Subcutaneous adipose tissue (tissue), 4 donors: ENCODE data around the gene ARMC2. TPM values are rescaled to one million over a fixed set of nuclear protein-coding genes. Genes with fewer than 3 reads are reported as not detected.

Experiments
- total RNA-seq, 4 donors: library from RNA; depleted of rRNA; stranded (reverse); fragments of >200 nt; gene quantifications; one replicate each; pipeline ENCODE4 v1.1.0, GENCODE V29; 2016
- TF ChIP-seq, protein P1 (sequence below): fragments of 450-650 bp; IDR thresholded peaks from one replicate; pipeline ENCODE4 v1.5.1; 2016; ENCODE audit warnings: low read depth, mild to moderate bottlenecking, control low read depth, antibody characterized with exemption, moderate library complexity

The ARMC2 gene
- total RNA-seq, 4 donors from 2014 or later: 3.6 to 6.5 (median 5.2) TPM

DNA sequence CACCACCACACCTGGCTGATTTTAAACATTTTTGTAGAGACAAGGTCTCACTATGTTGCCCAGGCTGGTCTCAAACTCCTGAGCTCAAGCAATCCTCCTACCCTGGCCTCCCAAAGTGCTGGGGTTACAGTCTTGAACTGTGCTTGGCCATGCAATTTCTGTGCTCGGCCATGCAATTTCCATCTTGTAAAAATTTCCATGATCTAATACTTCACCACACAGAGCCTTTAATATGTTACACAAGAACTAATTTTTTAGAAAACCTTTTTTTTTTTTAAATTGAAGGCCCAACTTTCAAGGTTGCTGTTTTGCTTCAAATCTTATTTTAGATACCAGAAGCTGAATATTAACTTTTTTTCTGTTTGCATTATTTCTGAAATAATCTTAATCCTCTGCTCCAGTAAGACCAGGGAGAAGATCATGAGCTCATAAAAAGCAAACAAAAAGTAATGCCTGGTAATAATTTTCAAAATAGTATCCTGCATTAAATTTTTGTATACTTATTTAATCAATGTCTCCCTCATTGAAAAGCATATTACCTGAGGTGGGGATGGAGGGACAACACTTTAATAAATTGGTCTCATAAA is 38.1 kb upstream of the ARMC2 start:
- TF ChIP-seq, protein P1, sequence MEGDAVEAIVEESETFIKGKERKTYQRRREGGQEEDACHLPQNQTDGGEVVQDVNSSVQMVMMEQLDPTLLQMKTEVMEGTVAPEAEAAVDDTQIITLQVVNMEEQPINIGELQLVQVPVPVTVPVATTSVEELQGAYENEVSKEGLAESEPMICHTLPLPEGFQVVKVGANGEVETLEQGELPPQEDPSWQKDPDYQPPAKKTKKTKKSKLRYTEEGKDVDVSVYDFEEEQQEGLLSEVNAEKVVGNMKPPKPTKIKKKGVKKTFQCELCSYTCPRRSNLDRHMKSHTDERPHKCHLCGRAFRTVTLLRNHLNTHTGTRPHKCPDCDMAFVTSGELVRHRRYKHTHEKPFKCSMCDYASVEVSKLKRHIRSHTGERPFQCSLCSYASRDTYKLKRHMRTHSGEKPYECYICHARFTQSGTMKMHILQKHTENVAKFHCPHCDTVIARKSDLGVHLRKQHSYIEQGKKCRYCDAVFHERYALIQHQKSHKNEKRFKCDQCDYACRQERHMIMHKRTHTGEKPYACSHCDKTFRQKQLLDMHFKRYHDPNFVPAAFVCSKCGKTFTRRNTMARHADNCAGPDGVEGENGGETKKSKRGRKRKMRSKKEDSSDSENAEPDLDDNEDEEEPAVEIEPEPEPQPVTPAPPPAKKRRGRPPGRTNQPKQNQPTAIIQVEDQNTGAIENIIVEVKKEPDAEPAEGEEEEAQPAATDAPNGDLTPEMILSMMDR: no peak

DNA sequence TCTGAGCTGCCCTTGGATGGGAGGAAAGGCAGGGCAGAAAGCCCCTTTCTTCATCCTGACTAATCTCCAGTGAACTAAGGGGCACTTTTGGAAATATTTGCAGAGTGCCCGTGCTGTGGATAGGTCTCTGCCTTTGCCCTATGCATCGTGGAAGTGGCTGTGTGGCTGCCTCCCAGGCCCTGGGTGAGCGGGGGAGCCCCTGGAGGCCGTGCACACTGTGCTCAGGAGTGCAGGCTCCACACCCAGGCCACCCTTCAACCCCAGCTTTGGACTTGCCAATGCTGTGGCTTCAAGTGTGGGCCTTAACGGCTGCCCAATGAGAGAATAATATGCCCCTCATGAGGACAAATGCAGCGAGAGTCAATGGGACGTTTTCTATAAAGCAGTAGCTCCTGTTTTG is 36.7 kb upstream of the ARMC2 start:
- TF ChIP-seq, protein P1: no peak

DNA sequence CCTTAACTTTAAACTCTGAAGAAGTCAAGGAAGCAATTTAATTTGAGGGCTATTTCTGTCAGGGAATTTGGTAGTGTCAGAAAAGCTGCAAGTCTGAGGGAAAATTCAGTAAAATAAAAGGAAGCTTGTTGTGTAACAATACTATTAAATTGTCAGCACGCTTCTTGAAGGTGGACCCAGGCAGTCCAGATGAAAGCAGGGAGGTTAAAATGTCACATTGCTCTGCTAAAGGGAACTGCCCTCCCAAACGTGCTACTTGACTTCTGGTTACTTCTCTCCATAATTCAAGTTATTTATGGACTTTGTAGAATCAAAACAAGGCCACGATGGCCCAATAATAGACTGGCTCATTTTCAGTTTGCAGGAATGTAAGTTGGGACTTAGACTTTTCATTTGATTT is 28.2 kb upstream of the ARMC2 start:
- TF ChIP-seq, protein P1: no peak

DNA sequence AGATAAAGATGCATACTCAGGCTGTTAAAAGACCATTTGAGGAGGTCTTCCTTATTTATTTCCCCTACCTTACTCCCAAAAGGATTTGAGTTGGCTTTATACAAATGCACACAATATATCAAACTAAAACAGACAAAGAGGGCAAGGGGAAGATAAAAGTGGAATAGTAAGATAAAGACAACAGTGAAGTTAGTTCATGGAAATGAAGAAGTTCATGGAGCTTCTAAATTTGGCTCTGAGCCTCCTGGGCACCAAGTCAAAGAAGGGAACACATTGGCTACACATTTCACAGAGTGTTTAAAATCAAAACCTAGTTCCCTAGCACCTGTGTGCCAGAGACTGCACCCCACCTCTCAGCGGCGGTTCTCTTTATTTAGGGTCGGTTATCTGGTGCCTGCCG is 25.8 kb upstream of the ARMC2 start:
- TF ChIP-seq, protein P1: no peak

DNA sequence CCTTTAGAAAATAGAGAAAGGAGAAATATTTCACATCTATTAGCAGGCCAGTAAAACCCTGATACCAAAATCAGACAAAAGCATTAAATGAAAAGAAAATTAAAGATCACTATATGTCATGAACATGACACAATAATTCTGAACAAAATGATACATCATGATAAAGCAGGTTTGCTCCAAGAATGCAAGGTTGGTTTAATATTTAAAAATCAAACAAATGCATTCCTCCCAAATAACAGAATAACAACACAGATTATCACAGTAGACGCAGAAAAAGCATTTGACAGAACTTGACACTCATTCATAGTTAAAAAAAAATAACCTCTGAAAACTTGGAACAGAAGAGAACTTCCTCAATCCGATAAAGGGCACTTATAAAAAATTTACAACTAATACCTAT is 22.9 kb upstream of the ARMC2 start:
- TF ChIP-seq, protein P1: no peak

DNA sequence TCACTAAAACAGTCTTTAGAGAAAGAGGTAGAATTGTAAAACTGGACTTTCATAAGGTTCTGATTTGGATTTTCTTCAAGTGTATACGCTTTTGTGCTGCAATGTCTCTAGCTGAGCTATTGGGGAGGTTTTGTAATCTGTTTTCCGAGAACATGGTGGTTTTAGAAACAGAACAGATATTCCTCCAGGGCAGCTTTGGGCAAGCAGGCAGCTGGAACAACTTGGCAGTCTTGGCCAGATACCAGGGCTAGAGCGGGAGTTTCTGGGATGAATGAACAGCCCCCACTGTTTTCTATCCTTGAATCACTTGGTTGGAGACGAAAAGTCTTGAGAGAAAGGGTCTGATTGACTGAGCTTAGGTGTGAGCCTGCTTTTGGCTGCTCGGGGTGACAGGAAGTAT is 17.1 kb upstream of the ARMC2 start:
- TF ChIP-seq, protein P1: no peak

DNA sequence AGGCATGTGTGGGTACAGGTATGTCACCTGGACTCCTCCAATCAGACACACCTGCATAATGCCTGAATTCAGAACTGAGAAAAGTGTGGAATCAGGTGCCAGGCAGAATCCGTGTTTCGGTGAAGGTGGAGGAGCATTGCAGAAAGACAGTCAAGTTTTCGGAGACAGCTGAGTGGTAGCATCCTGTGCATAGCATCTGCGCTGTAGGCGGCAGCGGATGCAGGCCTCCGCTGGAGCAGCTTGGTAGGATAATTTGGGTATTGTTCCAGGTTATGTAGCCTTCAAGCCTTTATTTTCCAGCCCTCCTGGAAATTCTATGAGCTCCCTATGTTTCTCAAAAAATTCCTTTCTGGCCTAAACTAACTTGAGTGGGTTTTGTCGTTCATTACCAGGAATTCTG is 15.5 kb upstream of the ARMC2 start:
- TF ChIP-seq, protein P1: no peak
